Measurements from ENCODE around the gene THAP5.

Gene THAP5

DNA sequence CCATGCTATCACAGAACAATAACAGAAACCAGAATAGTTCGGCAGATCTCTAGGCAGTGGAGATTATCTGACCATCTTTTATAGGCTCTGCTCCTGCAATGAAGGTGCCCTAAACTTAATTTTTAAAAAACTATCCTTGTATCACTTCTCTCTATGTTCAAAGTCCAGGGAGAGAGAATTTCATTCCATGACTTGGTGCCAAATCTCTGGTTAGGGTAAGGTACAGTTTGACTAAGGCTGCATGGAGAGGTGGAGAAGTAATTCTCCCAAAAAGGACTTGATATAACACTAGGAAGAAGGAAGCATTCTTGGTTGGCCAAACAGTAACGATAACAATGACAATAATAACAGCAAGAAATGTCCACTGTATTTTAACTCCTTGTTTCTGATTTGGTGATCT lies 40.1 kb upstream of the THAP5 start:
- Histone ChIP-seq H3K36me3 (ENCODE audit: insufficient read depth, low read length) (no peaks in the 10 kb centered on the region), H3K4me2 (ENCODE audit: insufficient read depth, low read length) (no peak overlapping the region), H3K79me2 (ENCODE audit: insufficient read depth, low read length) (no peaks in the 10 kb centered on the region), H3K9ac (ENCODE audit: low read depth, low read length) (no peak overlapping the region), H3K4me1 (ENCODE audit: insufficient read depth, low read length) (no peaks in the 10 kb centered on the region), H3K4me3 (ENCODE audit: low read depth in 1 of 2, low read length in 2 of 2) (no peak overlapping the region), H4K20me1 (ENCODE audit: insufficient read depth, low read length) (no peaks in the 10 kb centered on the region), H3K9me3 (ENCODE audit: insufficient read depth, low read length, severe bottlenecking) (no peaks in the 10 kb centered on the region), H3K27me3 (ENCODE audit: insufficient read depth, low read length, poor library complexity) (no peaks in the 10 kb centered on the region), H3K27ac (ENCODE audit: low read length) (no peak overlapping the region), H2AFZ (ENCODE audit: low read depth, low read length) (no peak overlapping the region)
- no peak for ATAC-seq (ENCODE audit: insufficient read depth, low read depth)
- no peak for DNase-seq
- TF ChIP-seq EZH2 (IDR thresholded peaks at IDR 0.05; ENCODE audit: borderline replicate concordance, low read depth, low read length, severe bottlenecking) (no peak), CTCF (IDR thresholded peaks at IDR 0.05; ENCODE audit: borderline replicate concordance, extremely low read depth, low read length, poor library complexity, severe bottlenecking) (no peak)

DNA sequence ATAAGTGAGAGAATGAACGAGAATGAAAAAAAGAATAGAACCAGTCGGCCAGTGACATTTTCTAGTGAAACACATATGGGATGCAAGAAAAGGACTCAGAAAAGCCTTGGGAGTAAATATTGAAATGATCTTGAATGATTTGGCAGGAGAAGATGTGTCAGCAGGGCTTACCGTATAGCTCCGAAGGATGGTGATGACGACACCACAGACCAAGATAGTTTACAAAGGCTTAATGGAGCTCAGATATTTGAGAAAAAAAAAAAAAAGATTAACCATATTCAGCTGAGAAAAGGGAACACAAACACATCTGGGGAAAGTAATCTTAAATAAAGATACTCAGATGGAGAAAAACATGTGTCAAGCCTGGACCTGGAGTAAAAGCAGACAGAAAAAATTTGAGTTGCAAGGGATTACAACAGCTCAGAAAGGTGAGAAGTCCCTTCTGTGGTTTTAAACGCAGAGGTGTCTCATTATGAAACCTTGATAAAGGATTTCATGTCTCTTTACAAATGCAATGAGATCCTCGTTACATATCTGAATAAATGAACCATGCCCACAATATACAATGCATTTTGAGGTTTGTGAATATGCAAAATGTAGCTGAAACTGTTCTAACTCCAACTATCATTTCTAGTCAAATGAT lies 36.2 kb upstream of the THAP5 start:
- no peaks in the 10 kb centered on the region for H3K79me2 ChIP-seq (ENCODE audit: insufficient read depth, low read length)
- no peak overlapping the region for H2AFZ ChIP-seq (ENCODE audit: low read depth, low read length)
- no peak overlapping the region for H3K4me2 ChIP-seq (ENCODE audit: insufficient read depth, low read length)
- no peak overlapping the region for H3K9ac ChIP-seq (ENCODE audit: low read depth, low read length)
- no peak for TF ChIP-seq CTCF (IDR thresholded peaks at IDR 0.05; ENCODE audit: borderline replicate concordance, extremely low read depth, low read length, poor library complexity, severe bottlenecking)
- no peak for TF ChIP-seq EZH2 (IDR thresholded peaks at IDR 0.05; ENCODE audit: borderline replicate concordance, low read depth, low read length, severe bottlenecking)
- H3K27me3 ChIP-seq (ENCODE audit: insufficient read depth, low read length, poor library complexity), result no peaks in the 10 kb centered on the region
- H3K4me3 ChIP-seq (ENCODE audit: low read depth in 1 of 2, low read length in 2 of 2), result no peak overlapping the region
- DNase-seq (no peak), ATAC-seq (ENCODE audit: insufficient read depth, low read depth) (no peak)
- H4K20me1 ChIP-seq (ENCODE audit: insufficient read depth, low read length), result no peaks in the 10 kb centered on the region
- no peaks in the 10 kb centered on the region for H3K9me3 ChIP-seq (ENCODE audit: insufficient read depth, low read length, severe bottlenecking)
- H3K27ac ChIP-seq (ENCODE audit: low read length), result no peak overlapping the region
- no peaks in the 10 kb centered on the region for H3K4me1 ChIP-seq (ENCODE audit: insufficient read depth, low read length)
- no peaks in the 10 kb centered on the region for H3K36me3 ChIP-seq (ENCODE audit: insufficient read depth, low read length)

DNA sequence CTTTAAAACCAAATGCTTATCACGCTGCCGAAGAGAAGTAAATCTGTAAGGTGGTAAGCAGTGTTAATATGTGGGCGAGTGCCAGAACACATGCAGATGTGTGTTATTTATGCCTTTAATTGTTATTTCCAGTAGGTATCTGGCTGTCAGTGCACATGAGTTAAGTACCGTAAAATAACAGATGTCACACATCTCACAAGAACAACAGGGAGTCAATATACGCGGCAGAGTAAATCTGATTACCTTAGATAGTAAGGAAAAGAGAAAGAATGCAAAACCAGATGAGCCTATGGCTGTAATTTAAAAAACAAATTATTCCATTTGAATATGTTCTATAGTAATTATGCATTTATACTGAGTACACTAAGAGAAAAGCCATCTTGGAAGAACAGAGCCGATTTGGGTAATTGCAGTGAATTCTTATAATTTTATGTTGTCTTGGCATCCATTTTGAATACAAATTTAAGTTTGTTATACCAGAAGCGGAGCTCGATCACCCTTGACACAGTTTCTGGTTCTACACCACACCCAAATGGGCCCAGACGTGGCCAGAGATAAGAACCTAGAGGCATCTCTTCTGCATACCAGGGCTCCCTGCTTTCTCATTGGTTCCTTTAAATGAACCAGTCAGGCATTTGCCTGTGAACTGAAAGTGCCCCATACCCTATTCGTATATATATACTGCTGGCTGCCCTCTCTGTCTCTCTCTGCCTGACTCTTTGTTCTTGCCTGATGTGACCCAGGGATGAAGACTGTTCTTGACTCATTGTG lies 35.0 kb upstream of the THAP5 start:
- ATAC-seq (ENCODE audit: insufficient read depth, low read depth) (no peak), DNase-seq (no peak)
- no peak overlapping the region for H3K4me2 ChIP-seq (ENCODE audit: insufficient read depth, low read length)
- no peaks in the 10 kb centered on the region for H3K79me2 ChIP-seq (ENCODE audit: insufficient read depth, low read length)
- no peaks in the 10 kb centered on the region for H4K20me1 ChIP-seq (ENCODE audit: insufficient read depth, low read length)
- H3K27ac ChIP-seq (ENCODE audit: low read length), result no peak overlapping the region
- H3K9ac ChIP-seq (ENCODE audit: low read depth, low read length), result no peak overlapping the region
- H3K27me3 ChIP-seq (ENCODE audit: insufficient read depth, low read length, poor library complexity), result no peaks in the 10 kb centered on the region
- no peaks in the 10 kb centered on the region for H3K9me3 ChIP-seq (ENCODE audit: insufficient read depth, low read length, severe bottlenecking)
- H2AFZ ChIP-seq (ENCODE audit: low read depth, low read length), result no peak overlapping the region
- no peak overlapping the region for H3K4me3 ChIP-seq (ENCODE audit: low read depth in 1 of 2, low read length in 2 of 2)
- no peaks in the 10 kb centered on the region for H3K36me3 ChIP-seq (ENCODE audit: insufficient read depth, low read length)
- TF ChIP-seq CTCF (IDR thresholded peaks at IDR 0.05; ENCODE audit: borderline replicate concordance, extremely low read depth, low read length, poor library complexity, severe bottlenecking) (no peak), EZH2 (IDR thresholded peaks at IDR 0.05; ENCODE audit: borderline replicate concordance, low read depth, low read length, severe bottlenecking) (no peak)
- H3K4me1 ChIP-seq (ENCODE audit: insufficient read depth, low read length), result no peaks in the 10 kb centered on the region

Measured in DND-41 (cell line).